Measurements from ENCODE around the gene SORBS1.

- TF ChIP-seq PPARA (CRISPR knock-in tag; IDR thresholded peaks at IDR 0.05; ENCODE audit: borderline replicate concordance) = no peak
- TF ChIP-seq ZC3H10 (CRISPR knock-in tag; IDR thresholded peaks at IDR 0.05) = no peak
- no peak for TF ChIP-seq CREB5 (CRISPR knock-in tag; IDR thresholded peaks at IDR 0.05; ENCODE audit: low read depth)
- TF ChIP-seq PATZ1 (CRISPR knock-in tag; IDR thresholded peaks at IDR 0.05; ENCODE audit: borderline replicate concordance) = no peak
- TF ChIP-seq BACH2 (CRISPR knock-in tag; IDR thresholded peaks at IDR 0.05; ENCODE audit: borderline replicate concordance) = no peak
- no peak for TF ChIP-seq TOX (CRISPR knock-in tag; IDR thresholded peaks at IDR 0.05; ENCODE audit: borderline replicate concordance)
- no peak for TF ChIP-seq RARB (CRISPR knock-in tag; IDR thresholded peaks at IDR 0.05)
- TF ChIP-seq ZNF565 (CRISPR knock-in tag; conservative IDR thresholded peaks at IDR 0.05; ENCODE audit: low read depth) = no peak
Observed at GRCh38 chr10:95388109-95388471, 173.1 kb downstream of the SORBS1 start.

Data from SK-N-SH treated with all-trans-retinoic acid at 6 μM for 48 hours (cell line).